Mammary epithelial cell (primary cell): Measurements from ENCODE around the gene ERP44.

Experiments
- EZH2 ChIP-seq: IDR thresholded peaks from 2 replicates; pipeline ENCODE4 v1.6.1; 2012; ENCODE audit warnings: low read length, inconsistent platforms, borderline replicate concordance
- TF ChIP-seq, protein P1 (sequence below), 2 donors: IDR thresholded peaks in 1 of 2; conservative IDR thresholded peaks in 1 of 2; 2 replicates each; pipeline ENCODE4 v1.5.1; 2011 to 2012; ENCODE audit warnings: inconsistent platforms in 2 of 2, low read length in 2 of 2, mild to moderate bottlenecking in 2 of 2, control low read depth in 1 of 2, low read depth in 1 of 2; ENCODE audit not compliant: insufficient read depth in 1 of 2; ENCODE audit errors: extremely low read depth in 1 of 2

GRCh38 chr9:99998266-99998665, 100.5 kb downstream of the ERP44 start:
- no peak for TF ChIP-seq EZH2
- TF ChIP-seq, protein P1, sequence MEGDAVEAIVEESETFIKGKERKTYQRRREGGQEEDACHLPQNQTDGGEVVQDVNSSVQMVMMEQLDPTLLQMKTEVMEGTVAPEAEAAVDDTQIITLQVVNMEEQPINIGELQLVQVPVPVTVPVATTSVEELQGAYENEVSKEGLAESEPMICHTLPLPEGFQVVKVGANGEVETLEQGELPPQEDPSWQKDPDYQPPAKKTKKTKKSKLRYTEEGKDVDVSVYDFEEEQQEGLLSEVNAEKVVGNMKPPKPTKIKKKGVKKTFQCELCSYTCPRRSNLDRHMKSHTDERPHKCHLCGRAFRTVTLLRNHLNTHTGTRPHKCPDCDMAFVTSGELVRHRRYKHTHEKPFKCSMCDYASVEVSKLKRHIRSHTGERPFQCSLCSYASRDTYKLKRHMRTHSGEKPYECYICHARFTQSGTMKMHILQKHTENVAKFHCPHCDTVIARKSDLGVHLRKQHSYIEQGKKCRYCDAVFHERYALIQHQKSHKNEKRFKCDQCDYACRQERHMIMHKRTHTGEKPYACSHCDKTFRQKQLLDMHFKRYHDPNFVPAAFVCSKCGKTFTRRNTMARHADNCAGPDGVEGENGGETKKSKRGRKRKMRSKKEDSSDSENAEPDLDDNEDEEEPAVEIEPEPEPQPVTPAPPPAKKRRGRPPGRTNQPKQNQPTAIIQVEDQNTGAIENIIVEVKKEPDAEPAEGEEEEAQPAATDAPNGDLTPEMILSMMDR (conservative IDR thresholded peaks at IDR 0.05 in 1 of 2, IDR thresholded peaks at IDR 0.05 in 1 of 2; ENCODE audit: extremely low read depth in 1 of 2, insufficient read depth in 1 of 2, low read depth in 1 of 2, low read length in 2 of 2): no peak
